MM.1S (cell line): ENCODE measurements around the gene SLC24A3.

Experiments used
- DNase-seq: peaks from one replicate; pipeline ENCODE4 v3.0.0-alpha.2; 2015
- H2AFZ ChIP-seq: fragments of 300-600 bp; sonication (generic); 2 replicates; pipeline ENCODE4 v1.6.0; 2016; ENCODE audit warnings: antibody characterized with exemption, low read length
- H3F3A ChIP-seq: fragments of 300-600 bp; sonication (generic); 2 replicates; pipeline ENCODE4 v1.6.1; 2016; ENCODE audit warnings: mild to moderate bottlenecking, antibody characterized with exemption, low read length, moderate library complexity, mixed read lengths; ENCODE audit not compliant: insufficient read depth
- H3K27ac ChIP-seq: fragments of 300-600 bp; sonication (generic); 2 replicates; pipeline ENCODE4 v1.5.1; 2016; ENCODE audit warnings: mild to moderate bottlenecking, low read length
- H3K27me3 ChIP-seq: fragments of 300-600 bp; sonication (generic); replicated peaks from 2 replicates; pipeline ENCODE4 v1.6.0; 2016; ENCODE audit warnings: low read length; ENCODE audit not compliant: insufficient read depth
- H3K36me3 ChIP-seq: fragments of 300-600 bp; sonication (generic); replicated peaks from 2 replicates; pipeline ENCODE4 v1.6.1; 2016; ENCODE audit warnings: mild to moderate bottlenecking, low read length, mixed read lengths; ENCODE audit not compliant: insufficient read depth
- H3K4me1 ChIP-seq: fragments of 300-600 bp; sonication (generic); 2 replicates; pipeline ENCODE4 v1.6.1; 2016; ENCODE audit warnings: low read length, mixed read lengths
- H3K4me2 ChIP-seq: fragments of 300-600 bp; sonication (generic); 2 replicates; pipeline ENCODE4 v1.6.0; 2016; ENCODE audit warnings: low read depth, low read length
- H3K4me3 ChIP-seq: fragments of 300-600 bp; sonication (generic); 2 replicates; pipeline ENCODE4 v1.5.1; 2016; ENCODE audit warnings: low read length, mixed read lengths
- H3K79me2 ChIP-seq: fragments of 300-600 bp; sonication (generic); 2 replicates; pipeline ENCODE4 v1.6.1; 2016; ENCODE audit warnings: mixed run types, low read length, mixed read lengths
- H3K9ac ChIP-seq: fragments of 300-600 bp; sonication (generic); 2 replicates; pipeline ENCODE4 v1.6.1; 2016; ENCODE audit warnings: low read length, mixed read lengths
- H3K9me2 ChIP-seq: fragments of 300-600 bp; sonication (generic); replicated peaks from 2 replicates; pipeline ENCODE4 v1.6.1; 2016; ENCODE audit warnings: mild to moderate bottlenecking, low read length, mixed read lengths; ENCODE audit not compliant: insufficient read depth
- H3K9me3 ChIP-seq: fragments of 300-600 bp; sonication (generic); replicated peaks from 2 replicates; pipeline ENCODE4 v1.6.1; 2016; ENCODE audit warnings: mild to moderate bottlenecking, low read length, mixed read lengths; ENCODE audit not compliant: insufficient read depth
- H4K20me1 ChIP-seq: fragments of 300-600 bp; sonication (generic); 2 replicates; pipeline ENCODE4 v1.6.1; 2016; ENCODE audit warnings: mild to moderate bottlenecking, low read length, moderate library complexity, mixed read lengths; ENCODE audit not compliant: insufficient read depth
- CTCF ChIP-seq: fragments of 300-600 bp; sonication (generic); IDR thresholded peaks from 2 replicates; pipeline ENCODE4 v1.5.1; 2016; ENCODE audit warnings: antibody characterized with exemption, low read length, mixed read lengths
- EZH2 ChIP-seq: fragments of 300-600 bp; sonication (generic); optimal IDR thresholded peaks from 2 replicates; pipeline ENCODE3; 2017; ENCODE audit warnings: low read depth, mild to moderate bottlenecking, antibody characterized with exemption, low read length, mixed read lengths
- EZH2phosphoT487 ChIP-seq: fragments of 300-600 bp; sonication (generic); IDR thresholded peaks from 2 replicates; pipeline ENCODE4 v1.6.1; 2018; ENCODE audit warnings: antibody characterized with exemption, low read length

SLC24A3 gene

GRCh38 chr20:19408971-19409370, 196.5 kb downstream of the SLC24A3 start:
- Histone ChIP-seq H3K4me3 (no peak overlapping the region), H3K36me3 (no peaks in the 10 kb centered on the region)

GRCh38 chr20:19411811-19412210, 199.4 kb downstream of the SLC24A3 start:
- DNase-seq: no peak
- Histone ChIP-seq H3K4me1 (no peaks in the 10 kb centered on the region), H3F3A (no peaks in the 10 kb centered on the region), H3K4me3 (no peak overlapping the region), H3K9me3 (no peaks in the 10 kb centered on the region), H3K79me2 (no peaks in the 10 kb centered on the region), H3K36me3 (no peaks in the 10 kb centered on the region), H3K27me3 (no peaks in the 10 kb centered on the region), H4K20me1 (no peaks in the 10 kb centered on the region), H2AFZ (no peak overlapping the region), H3K9me2 (no peaks in the 10 kb centered on the region), H3K4me2 (no peak overlapping the region), H3K27ac (no peak overlapping the region), H3K9ac (no peak overlapping the region)
- TF ChIP-seq EZH2 (no peak), CTCF (no peak), EZH2phosphoT487 (no peak)

More at GRCh38 chr20:19408971-19409370, 196.5 kb downstream of the SLC24A3 start:
- Histone ChIP-seq H4K20me1 (no peaks in the 10 kb centered on the region), H3K9me2 (no peaks in the 10 kb centered on the region), H3K9ac (no peak overlapping the region), H3K9me3 (no peaks in the 10 kb centered on the region), H3K27ac (no peak overlapping the region), H3K4me1 (no peaks in the 10 kb centered on the region), H3F3A (no peaks in the 10 kb centered on the region), H2AFZ (no peak overlapping the region), H3K79me2 (no peaks in the 10 kb centered on the region), H3K4me2 (no peak overlapping the region), H3K27me3 (no peaks in the 10 kb centered on the region)
- TF ChIP-seq EZH2phosphoT487 (no peak), CTCF (no peak), EZH2 (no peak)
- no peak for DNase-seq

GRCh38 chr20:19412254-19412653, 199.8 kb downstream of the SLC24A3 start:
- no peaks in the 10 kb centered on the region for H3F3A ChIP-seq
- H3K27ac ChIP-seq: no peak overlapping the region
- H3K9me2 ChIP-seq: no peaks in the 10 kb centered on the region
- no peak overlapping the region for H2AFZ ChIP-seq
- no peak overlapping the region for H3K4me3 ChIP-seq
- no peak for TF ChIP-seq CTCF
- no peak for TF ChIP-seq EZH2phosphoT487
- H3K4me1 ChIP-seq: no peaks in the 10 kb centered on the region
- H3K9ac ChIP-seq: no peak overlapping the region
- no peaks in the 10 kb centered on the region for H3K36me3 ChIP-seq
- no peaks in the 10 kb centered on the region for H3K9me3 ChIP-seq
- H4K20me1 ChIP-seq: no peaks in the 10 kb centered on the region
- H3K79me2 ChIP-seq: no peaks in the 10 kb centered on the region
- no peaks in the 10 kb centered on the region for H3K27me3 ChIP-seq
- H3K4me2 ChIP-seq: no peak overlapping the region
- no peak for DNase-seq

- Histone ChIP-seq H3K9me2 (no peaks in the 10 kb centered on the region), H3K4me3 (no peak overlapping the region), H3K27me3 (no peaks in the 10 kb centered on the region), H3K4me1 (no peaks in the 10 kb centered on the region), H3K79me2 (no peaks in the 10 kb centered on the region), H3K36me3 (no peaks in the 10 kb centered on the region), H3K27ac (no peak overlapping the region), H3F3A (no peaks in the 10 kb centered on the region), H2AFZ (no peak overlapping the region), H3K9me3 (no peaks in the 10 kb centered on the region), H4K20me1 (no peaks in the 10 kb centered on the region), H3K9ac (no peak overlapping the region), H3K4me2 (no peak overlapping the region)
- no peak for DNase-seq
- TF ChIP-seq CTCF (no peak), EZH2phosphoT487 (no peak), EZH2 (no peak)
Observed at GRCh38 chr20:19414600-19414999, 202.2 kb downstream of the SLC24A3 start.
